Mesendoderm (in vitro differentiated cells): ENCODE results near the gene CPA5.

Experiments used
- DNase-seq: peaks from one replicate; pipeline ENCODE4 v3.0.0; 2013
- H2AK5ac ChIP-seq: 2 replicates; pipeline ENCODE4 v1.6.1; 2013; ENCODE audit warnings: low read length, inconsistent platforms
- H2BK120ac ChIP-seq: 2 replicates; pipeline ENCODE4 v1.6.1; 2013; ENCODE audit warnings: low read depth, mild to moderate bottlenecking, low read length, moderate library complexity, mixed read lengths
- H2BK15ac ChIP-seq: replicated peaks from 2 replicates; pipeline ENCODE4 v1.6.1; 2013; ENCODE audit warnings: low read depth, mild to moderate bottlenecking, moderate library complexity
- H2BK5ac ChIP-seq: 2 replicates; pipeline ENCODE4 v1.6.1; 2013; ENCODE audit warnings: low read length, inconsistent platforms
- H3K18ac ChIP-seq: 2 replicates; pipeline ENCODE4 v1.6.1; 2013; ENCODE audit warnings: mild to moderate bottlenecking, low read length, mixed read lengths
- H3K23ac ChIP-seq: one replicate; pipeline ENCODE4 v1.6.1; 2013; ENCODE audit warnings: low read length
- H3K27ac ChIP-seq: 2 replicates; pipeline ENCODE4 v1.5.1; 2013; ENCODE audit warnings: low read depth, mild to moderate bottlenecking, inconsistent platforms, low read length, moderate library complexity
- H3K27me3 ChIP-seq: 2 replicates; pipeline ENCODE4 v1.6.1; 2013; ENCODE audit warnings: low read length, control low read depth, mild to moderate bottlenecking, inconsistent platforms; ENCODE audit not compliant: insufficient read depth, poor library complexity
- H3K36me3 ChIP-seq: 2 replicates; pipeline ENCODE4 v1.6.1; 2013; ENCODE audit warnings: low read length, inconsistent platforms; ENCODE audit not compliant: control insufficient read depth, insufficient read depth
- H3K4ac ChIP-seq: one replicate; pipeline ENCODE4 v1.6.1; 2013; ENCODE audit warnings: low read depth, mild to moderate bottlenecking, low read length, moderate library complexity
- H3K4me1 ChIP-seq: 2 replicates; pipeline ENCODE4 v1.6.1; 2013; ENCODE audit warnings: low read depth, low read length, inconsistent platforms; ENCODE audit not compliant: control insufficient read depth
- H3K4me2 ChIP-seq: 2 replicates; pipeline ENCODE4 v1.6.1; 2013; ENCODE audit warnings: low read length
- H3K4me3 ChIP-seq: 2 replicates; pipeline ENCODE4 v1.5.1; 2013; ENCODE audit warnings: mild to moderate bottlenecking, low read length
- H3K56ac ChIP-seq: one replicate; pipeline ENCODE4 v1.6.1; 2013; ENCODE audit warnings: low read length
- H3K79me1 ChIP-seq: 2 replicates; pipeline ENCODE4 v1.6.1; 2013; ENCODE audit warnings: low read length, inconsistent platforms
- H3K79me2 ChIP-seq: 2 replicates; pipeline ENCODE4 v1.6.1; 2013; ENCODE audit warnings: mild to moderate bottlenecking, low read length; ENCODE audit not compliant: control insufficient read depth, insufficient read depth
- H3K9ac ChIP-seq: 2 replicates; pipeline ENCODE4 v1.6.1; 2013; ENCODE audit warnings: low read length, inconsistent platforms
- H4K5ac ChIP-seq: one replicate; pipeline ENCODE4 v1.6.1; 2013; ENCODE audit warnings: low read length
- H4K8ac ChIP-seq: one replicate; pipeline ENCODE4 v1.6.1; 2013; ENCODE audit warnings: low read depth, mild to moderate bottlenecking, control low read depth, low read length, moderate library complexity
- WGBS: extraction: QIAGEN DNeasy Blood & Tissue Kit; methylation state at CpG from one replicate; pipeline ENCODE4 v1.1.7; 2013; ENCODE audit warnings: low lambda C conversion rate, missing lambda C conversion rate; ENCODE audit not compliant: insufficient coverage; ENCODE audit errors: extremely low coverage; 5-methylcytosine and 5-hydroxymethylcytosine counted together

CPA5 gene

DNA sequence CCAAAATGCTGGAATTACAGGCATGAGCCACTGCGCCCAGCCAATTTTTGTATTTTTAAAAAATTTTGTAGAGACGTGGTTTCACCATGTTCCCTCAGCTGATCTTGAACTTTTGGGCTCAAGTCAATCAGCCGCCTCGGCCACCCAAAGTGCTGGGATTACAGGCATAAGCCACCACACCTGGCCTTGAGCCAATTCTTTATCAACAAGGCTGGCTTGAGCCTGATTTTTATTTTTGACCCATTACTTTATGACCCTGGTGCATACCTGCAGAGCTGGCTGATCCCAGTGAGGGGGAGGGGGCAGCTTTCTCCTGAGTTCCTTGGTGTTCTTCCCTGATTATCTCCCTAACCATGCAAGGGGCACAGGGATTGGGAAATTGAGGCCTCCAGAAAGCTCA is 19.8 kb downstream of the CPA5 start:
- Histone ChIP-seq H4K8ac (no peak overlapping the region), H3K4me3 (no peak overlapping the region), H3K79me1 (no peaks in the 10 kb centered on the region), H3K27me3 (no peaks in the 10 kb centered on the region), H3K4me1 (no peaks in the 10 kb centered on the region), H3K9ac (no peak overlapping the region), H4K5ac (no peak overlapping the region), H3K18ac (no peak overlapping the region), H3K56ac (no peak overlapping the region), H3K79me2 (no peaks in the 10 kb centered on the region), H3K27ac (no peak overlapping the region), H3K4ac (no peak overlapping the region), H3K23ac (no peak overlapping the region), H2BK5ac (no peak overlapping the region), H2AK5ac (no peak overlapping the region), H2BK120ac (no peak overlapping the region), H3K4me2 (no peak overlapping the region), H2BK15ac (no peak overlapping the region), H3K36me3 (no peaks in the 10 kb centered on the region)
- no CpG with 5 or more reads among the region's 4 CpGs for WGBS
- DNase-seq: no peak

DNA sequence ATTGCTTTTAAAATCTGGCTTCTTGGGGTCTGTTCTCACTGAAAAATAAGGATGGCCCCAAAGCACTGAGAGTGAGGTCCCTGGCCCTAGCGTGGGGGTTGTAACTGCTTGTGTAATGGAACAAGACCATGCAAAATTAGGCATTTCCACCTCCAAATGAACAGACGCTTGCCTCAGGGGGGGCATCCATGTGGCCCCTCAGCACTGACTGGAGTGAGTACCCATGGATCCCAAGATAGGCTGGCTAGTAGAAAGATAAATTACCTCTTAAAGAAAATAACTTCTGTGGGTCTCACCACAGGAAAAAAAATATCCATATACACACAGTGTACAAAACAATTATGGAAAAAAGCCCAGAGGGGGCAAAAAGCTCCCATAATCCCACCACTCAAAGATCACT is 20.5 kb downstream of the CPA5 start:
- no peaks in the 10 kb centered on the region for H3K79me1 ChIP-seq
- H3K79me2 ChIP-seq: no peaks in the 10 kb centered on the region
- H3K27me3 ChIP-seq: no peaks in the 10 kb centered on the region
- no peak overlapping the region for H3K23ac ChIP-seq
- no peak overlapping the region for H4K8ac ChIP-seq
- no peak for DNase-seq
- H3K4me1 ChIP-seq: no peaks in the 10 kb centered on the region
- H3K36me3 ChIP-seq: no peaks in the 10 kb centered on the region
- H3K4ac ChIP-seq: no peak overlapping the region
- no peak overlapping the region for H3K56ac ChIP-seq
- H4K5ac ChIP-seq: no peak overlapping the region
- no peak overlapping the region for H3K9ac ChIP-seq
- no peak overlapping the region for H2BK5ac ChIP-seq
- no peak overlapping the region for H2BK120ac ChIP-seq
- H2BK15ac ChIP-seq: no peak overlapping the region
- H3K4me2 ChIP-seq: no peak overlapping the region
- no peak overlapping the region for H2AK5ac ChIP-seq
- no CpG with 5 or more reads among the region's 2 CpGs for WGBS
- no peak overlapping the region for H3K4me3 ChIP-seq
- no peak overlapping the region for H3K18ac ChIP-seq
- H3K27ac ChIP-seq: no peak overlapping the region

DNA sequence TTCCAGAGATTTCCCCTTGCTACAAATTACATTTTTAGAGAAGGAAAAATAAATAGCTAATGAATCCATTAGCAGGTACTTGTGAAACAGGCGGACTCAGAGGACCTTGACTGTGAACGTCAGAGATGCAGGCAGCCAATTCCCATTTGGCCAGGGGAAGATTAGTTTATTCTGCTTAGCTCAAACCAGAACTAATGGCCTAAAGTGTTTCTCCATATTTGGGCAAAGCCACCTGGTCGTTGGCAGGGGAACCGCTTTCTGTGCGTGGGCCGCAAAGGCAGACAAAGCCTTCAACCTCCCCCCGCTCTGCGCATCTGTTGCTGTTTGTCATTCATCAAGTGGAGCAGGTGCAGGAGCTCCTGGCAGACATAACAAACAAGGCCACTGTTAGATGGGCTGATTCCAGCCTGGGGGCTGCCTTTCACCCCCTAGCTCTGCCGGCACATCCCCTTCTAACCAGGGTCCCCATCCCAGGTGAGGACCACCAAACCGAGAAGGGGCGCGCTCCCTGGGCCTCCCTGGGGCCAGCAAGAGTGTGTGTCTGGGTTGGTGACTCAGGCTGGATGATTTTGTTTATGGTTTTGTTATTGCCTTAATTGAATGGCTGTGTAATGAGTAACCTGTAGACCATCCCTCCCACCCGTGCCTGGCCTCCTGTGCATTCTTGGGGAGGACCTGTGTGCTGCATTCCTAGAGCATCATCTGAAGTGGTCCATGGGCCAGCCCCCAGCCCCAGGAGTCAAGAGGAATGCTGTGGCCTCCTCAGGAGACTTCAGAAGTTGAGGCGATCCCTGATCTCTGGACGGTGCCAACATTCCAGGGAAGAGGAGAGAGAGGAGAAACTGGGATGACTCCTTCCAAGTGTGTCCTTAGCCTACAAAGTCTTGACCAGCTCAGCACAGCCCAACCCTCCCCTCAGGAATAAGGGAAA is 21.2 kb downstream of the CPA5 start:
- no peak overlapping the region for H3K27ac ChIP-seq
- H3K79me2 ChIP-seq: no peaks in the 10 kb centered on the region
- no CpG with 5 or more reads among the region's 15 CpGs for WGBS
- no peak overlapping the region for H3K18ac ChIP-seq
- H4K8ac ChIP-seq: no peak overlapping the region
- H3K4me1 ChIP-seq: no peaks in the 10 kb centered on the region
- peak; percentile 33 for DNase-seq
- H2AK5ac ChIP-seq: no peak overlapping the region
- no peak overlapping the region for H2BK120ac ChIP-seq
- H2BK15ac ChIP-seq: no peak overlapping the region
- no peak overlapping the region for H3K4me2 ChIP-seq
- H3K36me3 ChIP-seq: no peaks in the 10 kb centered on the region
- no peak overlapping the region for H3K56ac ChIP-seq
- H3K27me3 ChIP-seq: no peaks in the 10 kb centered on the region
- H4K5ac ChIP-seq: no peak overlapping the region
- H3K9ac ChIP-seq: no peak overlapping the region
- no peak overlapping the region for H3K23ac ChIP-seq
- no peak overlapping the region for H3K4me3 ChIP-seq
- H3K79me1 ChIP-seq: no peaks in the 10 kb centered on the region
- H2BK5ac ChIP-seq: no peak overlapping the region
- no peak overlapping the region for H3K4ac ChIP-seq

DNA sequence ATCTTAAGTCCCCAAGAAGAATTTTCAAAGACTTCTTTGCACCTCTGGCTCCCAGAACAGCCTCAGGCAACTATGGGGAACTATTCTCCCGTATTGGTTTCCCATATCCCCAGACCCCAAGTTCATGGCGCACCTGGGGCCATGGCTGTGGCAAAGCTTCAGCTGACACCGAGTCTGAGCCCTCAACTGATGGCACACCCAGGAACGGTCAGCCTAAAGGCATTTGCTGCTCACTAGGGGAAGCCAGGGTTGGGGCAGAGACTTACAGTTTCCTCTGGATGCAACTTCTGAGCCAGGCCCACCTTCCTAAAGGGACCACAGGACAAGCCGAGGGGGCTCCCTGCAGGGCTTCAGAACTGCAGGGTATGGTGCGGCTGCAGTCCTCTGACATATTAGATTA is 21.9 kb downstream of the CPA5 start:
- no peak overlapping the region for H3K18ac ChIP-seq

DNA sequence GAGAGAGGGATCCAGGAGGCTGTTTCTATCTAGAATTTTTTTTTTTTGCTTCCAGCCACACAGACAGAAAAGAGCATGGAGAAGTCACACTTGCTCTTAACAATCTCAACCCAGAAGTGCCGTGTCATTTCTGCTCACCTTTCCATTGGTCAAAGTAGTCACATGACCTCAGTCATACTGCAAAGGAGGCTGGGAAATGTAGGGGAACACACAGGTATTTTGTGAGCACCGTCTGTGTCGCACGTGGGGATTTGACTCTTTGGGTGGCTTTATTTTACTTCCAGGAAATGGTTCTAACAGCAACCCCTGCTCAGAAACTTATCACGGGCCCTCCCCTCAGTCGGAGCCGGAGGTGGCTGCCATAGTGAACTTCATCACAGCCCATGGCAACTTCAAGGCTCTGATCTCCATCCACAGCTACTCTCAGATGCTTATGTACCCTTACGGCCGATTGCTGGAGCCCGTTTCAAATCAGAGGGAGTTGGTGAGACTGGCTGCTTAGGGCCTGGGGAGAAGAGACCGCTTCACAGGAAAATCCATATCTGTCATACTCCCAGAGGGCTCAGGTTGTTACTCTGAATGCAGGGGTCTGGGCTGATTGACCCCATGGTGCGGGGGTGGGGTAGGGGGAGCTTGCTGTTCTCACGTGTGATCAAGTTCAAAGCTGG is 22.6 kb downstream of the CPA5 start:
- DNase-seq: no peak
- Histone ChIP-seq H2BK120ac (no peak overlapping the region), H3K4me2 (no peak overlapping the region), H3K18ac (no peak overlapping the region), H3K79me1 (no peaks in the 10 kb centered on the region), H2AK5ac (no peak overlapping the region), H3K27ac (no peak overlapping the region), H2BK15ac (no peak overlapping the region), H4K5ac (no peak overlapping the region), H3K23ac (no peak overlapping the region), H3K9ac (no peak overlapping the region), H3K56ac (no peak overlapping the region), H4K8ac (no peak overlapping the region), H2BK5ac (no peak overlapping the region), H3K79me2 (no peaks in the 10 kb centered on the region), H3K36me3 (no peaks in the 10 kb centered on the region), H3K4ac (no peak overlapping the region), H3K27me3 (no peaks in the 10 kb centered on the region), H3K4me1 (no peaks in the 10 kb centered on the region), H3K4me3 (no peak overlapping the region)
- no CpG with 5 or more reads among the region's 13 CpGs for WGBS

More for the DNA sequence above, 21.9 kb downstream of the CPA5 start:
- Histone ChIP-seq H3K79me2 (no peaks in the 10 kb centered on the region), H3K23ac (no peak overlapping the region), H4K5ac (no peak overlapping the region), H3K79me1 (no peaks in the 10 kb centered on the region), H4K8ac (no peak overlapping the region), H2AK5ac (no peak overlapping the region), H2BK5ac (no peak overlapping the region), H3K9ac (no peak overlapping the region), H3K56ac (no peak overlapping the region), H2BK120ac (no peak overlapping the region), H3K4me1 (no peaks in the 10 kb centered on the region), H3K27ac (no peak overlapping the region), H3K4me3 (no peak overlapping the region), H3K4ac (no peak overlapping the region), H2BK15ac (no peak overlapping the region), H3K36me3 (no peaks in the 10 kb centered on the region), H3K4me2 (no peak overlapping the region), H3K27me3 (no peaks in the 10 kb centered on the region)
- no peak for DNase-seq
- WGBS: no CpG with 5 or more reads among the region's 6 CpGs
